K562 (cell line): Measurements from ENCODE around the gene RACK1. TPM values are rescaled to one million over a fixed set of nuclear protein-coding genes. Genes with fewer than 3 reads are reported as not detected.

Experiments
- ARID1B ChIP-seq: fragments of 450-650 bp; IDR thresholded peaks from 2 replicates; pipeline ENCODE4 v1.6.1; 2016; ENCODE audit warnings: antibody characterized with exemption, mild to moderate bottlenecking, inconsistent platforms
- BDP1 ChIP-seq: IDR thresholded peaks from 3 replicates; pipeline ENCODE4 v1.6.1; 2011; ENCODE audit not compliant: insufficient read length, insufficient read depth
- CREM ChIP-seq: IDR thresholded peaks from 2 replicates; pipeline ENCODE4 v1.6.1; 2014; ENCODE audit warnings: antibody characterized with exemption, low read depth
- EP300 ChIP-seq: IDR thresholded peaks from 2 replicates; pipeline ENCODE4 v1.6.1; 2012; ENCODE audit warnings: low read length, improper control_type of control experiment
- FOSL1 ChIP-seq: fragments of 200-800 bp; sonication (Bioruptor generic); conservative IDR thresholded peaks from 2 replicates; pipeline ENCODE4 v1.6.1; 2016; ENCODE audit warnings: missing genetic modification characterization, missing compliant biosample characterization
- GABPA ChIP-seq: fragments of 200-800 bp; sonication (Bioruptor generic); conservative IDR thresholded peaks from 2 replicates; pipeline ENCODE4 v1.6.1; 2016; ENCODE audit warnings: low read depth, missing genetic modification characterization, missing compliant biosample characterization
- HNRNPLL ChIP-seq: fragments of 200-400 bp; formaldehyde crosslinking; IDR thresholded peaks from 2 replicates; pipeline ENCODE4 v1.6.1; 2017; ENCODE audit warnings: low read length, low read depth, mild to moderate bottlenecking; ENCODE audit not compliant: poor library complexity, severe bottlenecking
- MCM7 ChIP-seq, 2 experiments: fragments of 450-650 bp; IDR thresholded peaks; 2 replicates each; pipeline ENCODE4 v1.6.1; 2016 to 2018
- MEF2A ChIP-seq: IDR thresholded peaks from 2 replicates; pipeline ENCODE4 v1.6.1; 2011; ENCODE audit warnings: low read depth, mild to moderate bottlenecking, low read length, moderate library complexity; ENCODE audit not compliant: control insufficient read depth
- POLR3A ChIP-seq: IDR thresholded peaks from 2 replicates; pipeline ENCODE4 v1.6.1; 2011; ENCODE audit warnings: borderline replicate concordance, mild to moderate bottlenecking, moderate library complexity; ENCODE audit not compliant: insufficient read length, insufficient read depth; ENCODE audit errors: extremely low read depth
- RNF2 ChIP-seq: sonication (generic); IDR thresholded peaks from 2 replicates; pipeline ENCODE4 v1.6.1; 2016
- SMARCA4 ChIP-seq: fragments of 450-650 bp; IDR thresholded peaks from 2 replicates; pipeline ENCODE4 v1.6.1; 2016
- SRSF3 ChIP-seq: fragments of 200-400 bp; formaldehyde crosslinking; IDR thresholded peaks from 2 replicates; pipeline ENCODE4 v1.6.1; 2016; ENCODE audit warnings: mild to moderate bottlenecking, low read length, moderate library complexity; ENCODE audit not compliant: insufficient read depth
- ZNF12 ChIP-seq: sonication (generic); formaldehyde crosslinking; IDR thresholded peaks from 2 replicates; pipeline ENCODE4 v1.4.0; 2020; ENCODE audit warnings: mild to moderate bottlenecking, missing genetic modification reagents
- ZNF134 ChIP-seq: fragments of 250-450 bp; sonication (Bioruptor Pico); conservative IDR thresholded peaks from 2 replicates; pipeline ENCODE4 v1.4.0; 2020
- ZNF41 ChIP-seq: fragments of 250-450 bp; sonication (Bioruptor Pico); conservative IDR thresholded peaks from 2 replicates; pipeline ENCODE4 v1.4.0; 2020; ENCODE audit warnings: mild to moderate bottlenecking
- polyA plus RNA-seq, 8 experiments: library from polyadenylated mRNA; depleted of rRNA in 4 of 8; stranded (reverse) in 5 of 8; unstranded in 3 of 8; fragments of >200 nt; fragmentation: Nextera tagmentation in 2 of 8; fragmentation: Illumina TruSeq in 1 of 8; extraction: Ambion mirVana in 2 of 8; extraction: Trizol in 1 of 8; gene quantifications; 2 replicates each; pipeline versions ENCODE4 v1.2.1 to v1.2.3, GENCODE V29; 2011 to 2014; ENCODE audit warnings: inconsistent platforms in 1 of 8, missing spikeins in 1 of 8
- total RNA-seq, 7 experiments: library from RNA; depleted of rRNA in 6 of 7; stranded (reverse); fragments of >200 nt in 6 of 7; fragmentation: Illumina TruSeq in 2 of 7; extraction: Trizol in 2 of 7; gene quantifications; 2 replicates each; pipeline versions ENCODE4 v1.2.1 to v1.2.3, GENCODE V29; 2011 to 2021; ENCODE audit warnings: low replicate concordance in 1 of 7
- TF ChIP-seq, protein P1 (sequence below): fragments of 450-650 bp; formaldehyde crosslinking; IDR thresholded peaks from 2 replicates; pipeline ENCODE4 v1.4.0; 2020; ENCODE audit warnings: mild to moderate bottlenecking
- TF ChIP-seq, protein P2 (sequence below), 2 experiments: fragments of 200-800 bp in 1 of 2; sonication (Bioruptor generic) in 1 of 2; sonication (generic) in 1 of 2; formaldehyde crosslinking in 1 of 2; IDR thresholded peaks in 1 of 2; conservative IDR thresholded peaks in 1 of 2; 2 replicates each; pipeline versions ENCODE4 v1.5.0 to v1.6.1; 2016 to 2020; ENCODE audit warnings: missing compliant biosample characterization in 1 of 2, missing genetic modification characterization in 1 of 2, missing genetic modification reagents in 1 of 2
- TF ChIP-seq, protein P3 (sequence below): sonication (generic); IDR thresholded peaks from 2 replicates; pipeline ENCODE4 v1.6.1; 2016
- TF ChIP-seq, protein P4 (sequence below), 3 experiments: fragments of 200-800 bp in 1 of 3; sonication (Bioruptor generic) in 1 of 3; sonication (generic) in 1 of 3; formaldehyde crosslinking in 1 of 3; IDR thresholded peaks; 2 replicates each; pipeline versions ENCODE4 v1.6.1 to v1.8.0; 2016 to 2022; ENCODE audit warnings: mild to moderate bottlenecking in 2 of 3, missing compliant biosample characterization in 2 of 3, missing genetic modification characterization in 2 of 3, missing genetic modification reagents in 1 of 3

RACK1 gene
- total and polyA plus RNA-seq, 9 of the 15 experiments (the other 6 are each of a cell fraction or from before 2014, with no cell fraction given): 2,303 to 5,311 (median 3,833) TPM

DNA sequence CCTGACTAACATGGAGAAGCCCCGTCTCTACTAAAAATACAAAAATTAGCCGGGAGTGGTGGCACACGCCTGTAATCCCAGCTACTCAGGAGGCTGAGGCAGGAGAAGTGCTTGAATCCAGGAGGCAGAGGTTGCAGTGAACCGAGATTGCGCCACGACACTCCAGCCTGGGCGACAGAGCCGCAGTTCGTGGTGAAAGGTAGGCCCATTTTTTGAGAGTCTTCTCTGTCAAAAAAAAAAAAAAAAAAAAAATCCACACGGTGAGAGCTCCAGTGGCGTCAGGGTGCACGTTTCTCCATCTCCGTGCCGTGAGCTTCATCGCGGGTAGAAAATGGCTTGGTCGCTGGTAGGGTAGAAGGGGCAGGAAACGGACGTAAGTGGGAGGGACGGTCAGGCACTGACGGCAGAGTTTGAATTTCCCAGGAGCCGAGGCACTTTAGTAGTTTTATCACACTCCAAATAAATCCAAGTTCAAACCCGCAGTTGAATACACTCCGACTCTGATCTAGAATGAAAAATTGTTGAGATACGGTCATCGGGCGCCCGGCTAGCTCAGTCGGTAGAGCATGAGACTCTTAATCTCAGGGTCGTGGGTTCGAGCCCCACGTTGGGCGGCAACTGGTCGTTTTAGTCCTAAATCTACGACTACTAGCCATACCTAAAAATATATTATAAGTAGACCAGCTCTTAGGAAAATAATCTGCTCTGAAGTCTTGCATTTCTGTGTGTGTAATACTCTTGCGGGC is 36.3 kb downstream of the RACK1 start (continued):
- TF ChIP-seq, protein P1, sequence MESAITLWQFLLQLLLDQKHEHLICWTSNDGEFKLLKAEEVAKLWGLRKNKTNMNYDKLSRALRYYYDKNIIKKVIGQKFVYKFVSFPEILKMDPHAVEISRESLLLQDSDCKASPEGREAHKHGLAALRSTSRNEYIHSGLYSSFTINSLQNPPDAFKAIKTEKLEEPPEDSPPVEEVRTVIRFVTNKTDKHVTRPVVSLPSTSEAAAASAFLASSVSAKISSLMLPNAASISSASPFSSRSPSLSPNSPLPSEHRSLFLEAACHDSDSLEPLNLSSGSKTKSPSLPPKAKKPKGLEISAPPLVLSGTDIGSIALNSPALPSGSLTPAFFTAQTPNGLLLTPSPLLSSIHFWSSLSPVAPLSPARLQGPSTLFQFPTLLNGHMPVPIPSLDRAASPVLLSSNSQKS (CRISPR knock-in tag): no peak
- TF ChIP-seq GABPA (tag): peak; percentile 30; the same call in 1 of the 2 replicates
- TF ChIP-seq MCM7 (IDR thresholded peaks at IDR 0.05): no peak
- TF ChIP-seq CREM: peak; percentile 62
- peak; percentile 94 for TF ChIP-seq POLR3A
- TF ChIP-seq, protein P2, sequence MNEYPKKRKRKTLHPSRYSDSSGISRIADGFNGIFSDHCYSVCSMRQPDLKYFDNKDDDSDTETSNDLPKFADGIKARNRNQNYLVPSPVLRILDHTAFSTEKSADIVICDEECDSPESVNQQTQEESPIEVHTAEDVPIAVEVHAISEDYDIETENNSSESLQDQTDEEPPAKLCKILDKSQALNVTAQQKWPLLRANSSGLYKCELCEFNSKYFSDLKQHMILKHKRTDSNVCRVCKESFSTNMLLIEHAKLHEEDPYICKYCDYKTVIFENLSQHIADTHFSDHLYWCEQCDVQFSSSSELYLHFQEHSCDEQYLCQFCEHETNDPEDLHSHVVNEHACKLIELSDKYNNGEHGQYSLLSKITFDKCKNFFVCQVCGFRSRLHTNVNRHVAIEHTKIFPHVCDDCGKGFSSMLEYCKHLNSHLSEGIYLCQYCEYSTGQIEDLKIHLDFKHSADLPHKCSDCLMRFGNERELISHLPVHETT (CRISPR knock-in tag; conservative IDR thresholded peaks at IDR 0.05 in 1 of 2, IDR thresholded peaks at IDR 0.05 in 1 of 2): 0 out of 4 replicates have a peak, but pooled peaks of 1 of the 2 experiments have one; percentile 23
- peak; percentile 11; the same call in 1 of the 2 replicates for TF ChIP-seq SMARCA4
- peak; percentile 66 for TF ChIP-seq BDP1
- no peak for TF ChIP-seq SRSF3
- TF ChIP-seq HNRNPLL: peak; percentile 16
- peak; percentile 76 for TF ChIP-seq EP300
- TF ChIP-seq, protein P3, sequence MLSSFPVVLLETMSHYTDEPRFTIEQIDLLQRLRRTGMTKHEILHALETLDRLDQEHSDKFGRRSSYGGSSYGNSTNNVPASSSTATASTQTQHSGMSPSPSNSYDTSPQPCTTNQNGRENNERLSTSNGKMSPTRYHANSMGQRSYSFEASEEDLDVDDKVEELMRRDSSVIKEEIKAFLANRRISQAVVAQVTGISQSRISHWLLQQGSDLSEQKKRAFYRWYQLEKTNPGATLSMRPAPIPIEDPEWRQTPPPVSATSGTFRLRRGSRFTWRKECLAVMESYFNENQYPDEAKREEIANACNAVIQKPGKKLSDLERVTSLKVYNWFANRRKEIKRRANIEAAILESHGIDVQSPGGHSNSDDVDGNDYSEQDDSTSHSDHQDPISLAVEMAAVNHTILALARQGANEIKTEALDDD: peak; percentile 95
- no peak; the same call in 1 of the 2 replicates for TF ChIP-seq FOSL1
- TF ChIP-seq ZNF12: no peak
- TF ChIP-seq MEF2A: peak; percentile 60; the same call in 1 of the 2 replicates
- TF ChIP-seq ZNF134: 0 out of 2 replicates have a peak, but pooled peaks have one; percentile 16
- TF ChIP-seq RNF2: peak; percentile 51; the same call in 1 of the 2 replicates
- TF ChIP-seq ZNF41 (CRISPR knock-in tag): no peak
- TF ChIP-seq, protein P4, sequence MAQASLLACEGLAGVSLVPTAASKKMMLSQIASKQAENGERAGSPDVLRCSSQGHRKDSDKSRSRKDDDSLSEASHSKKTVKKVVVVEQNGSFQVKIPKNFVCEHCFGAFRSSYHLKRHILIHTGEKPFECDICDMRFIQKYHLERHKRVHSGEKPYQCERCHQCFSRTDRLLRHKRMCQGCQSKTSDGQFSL (CRISPR knock-in tag; IDR thresholded peaks at IDR 0.05): no peak
- TF ChIP-seq, protein P4 (tag; IDR thresholded peaks at IDR 0.05): no peak
- peak; percentile 6; the same call in 1 of the 2 replicates for TF ChIP-seq ARID1B
